Measurements from ENCODE around the gene LAMA2.

The LAMA2 gene

GRCh38 chr6:129280293-129280644 is 397.3 kb downstream of the LAMA2 start:
- H3K36me3 ChIP-seq (ENCODE audit: insufficient read depth, low read length): no peaks in the 10 kb centered on the region
- no peaks in the 10 kb centered on the region for H3K27me3 ChIP-seq (ENCODE audit: control insufficient read depth in 1 of 2, insufficient read depth in 2 of 2, low read length in 2 of 2)
- H3K9me3 ChIP-seq (ENCODE audit: low read length): no peaks in the 10 kb centered on the region
- H3K27ac ChIP-seq (ENCODE audit: low read depth, low read length): no peak overlapping the region
- H3K4me3 ChIP-seq (ENCODE audit: low read depth in 1 of 2, low read length in 2 of 2): no peak overlapping the region
- H3K4me1 ChIP-seq (ENCODE audit: insufficient read depth, low read length): no peaks in the 10 kb centered on the region
- no peak overlapping the region for H3K9ac ChIP-seq (ENCODE audit: low read length)

- H3K4me1 ChIP-seq (ENCODE audit: insufficient read depth, low read length): no peaks in the 10 kb centered on the region
- H3K9me3 ChIP-seq (ENCODE audit: low read length): no peaks in the 10 kb centered on the region
- H3K9ac ChIP-seq (ENCODE audit: low read length): no peak overlapping the region
- H3K36me3 ChIP-seq (ENCODE audit: insufficient read depth, low read length): no peaks in the 10 kb centered on the region
- H3K27ac ChIP-seq (ENCODE audit: low read depth, low read length): no peak overlapping the region
- H3K4me3 ChIP-seq (ENCODE audit: low read depth in 1 of 2, low read length in 2 of 2): no peak overlapping the region
- no peaks in the 10 kb centered on the region for H3K27me3 ChIP-seq (ENCODE audit: control insufficient read depth in 1 of 2, insufficient read depth in 2 of 2, low read length in 2 of 2)
Observed at GRCh38 chr6:129280749-129281148, 397.8 kb downstream of the LAMA2 start.

- Histone ChIP-seq H3K9me3 (ENCODE audit: low read length) (no peaks in the 10 kb centered on the region), H3K27ac (ENCODE audit: low read depth, low read length) (no peak overlapping the region), H3K4me3 (ENCODE audit: low read depth in 1 of 2, low read length in 2 of 2) (no peak overlapping the region), H3K9ac (ENCODE audit: low read length) (no peak overlapping the region), H3K27me3 (ENCODE audit: control insufficient read depth in 1 of 2, insufficient read depth in 2 of 2, low read length in 2 of 2) (no peaks in the 10 kb centered on the region), H3K36me3 (ENCODE audit: insufficient read depth, low read length) (no peaks in the 10 kb centered on the region), H3K4me1 (ENCODE audit: insufficient read depth, low read length) (no peaks in the 10 kb centered on the region)
Observed at GRCh38 chr6:129281168-129281796, 398.3 kb downstream of the LAMA2 start.

GRCh38 chr6:129282019-129282418 is 399.1 kb downstream of the LAMA2 start:
- Histone ChIP-seq H3K36me3 (ENCODE audit: insufficient read depth, low read length) (no peaks in the 10 kb centered on the region), H3K27ac (ENCODE audit: low read depth, low read length) (no peak overlapping the region)

GRCh38 chr6:129284225-129284624 is 401.3 kb downstream of the LAMA2 start:
- H3K4me1 ChIP-seq (ENCODE audit: insufficient read depth, low read length): no peaks in the 10 kb centered on the region
- H3K4me3 ChIP-seq (ENCODE audit: low read depth in 1 of 2, low read length in 2 of 2): no peak overlapping the region
- H3K27ac ChIP-seq (ENCODE audit: low read depth, low read length): no peak overlapping the region
- no peaks in the 10 kb centered on the region for H3K9me3 ChIP-seq (ENCODE audit: low read length)
- H3K9ac ChIP-seq (ENCODE audit: low read length): no peak overlapping the region
- H3K27me3 ChIP-seq (ENCODE audit: control insufficient read depth in 1 of 2, insufficient read depth in 2 of 2, low read length in 2 of 2): no peaks in the 10 kb centered on the region
- no peaks in the 10 kb centered on the region for H3K36me3 ChIP-seq (ENCODE audit: insufficient read depth, low read length)

More at GRCh38 chr6:129282019-129282418, 399.1 kb downstream of the LAMA2 start:
- Histone ChIP-seq H3K4me3 (ENCODE audit: low read depth in 1 of 2, low read length in 2 of 2) (no peak overlapping the region), H3K27me3 (ENCODE audit: control insufficient read depth in 1 of 2, insufficient read depth in 2 of 2, low read length in 2 of 2) (no peaks in the 10 kb centered on the region), H3K9me3 (ENCODE audit: low read length) (no peaks in the 10 kb centered on the region), H3K9ac (ENCODE audit: low read length) (no peak overlapping the region), H3K4me1 (ENCODE audit: insufficient read depth, low read length) (no peaks in the 10 kb centered on the region)

- no peaks in the 10 kb centered on the region for H3K36me3 ChIP-seq (ENCODE audit: insufficient read depth, low read length)
- no peak overlapping the region for H3K9ac ChIP-seq (ENCODE audit: low read length)
- no peaks in the 10 kb centered on the region for H3K27me3 ChIP-seq (ENCODE audit: control insufficient read depth in 1 of 2, insufficient read depth in 2 of 2, low read length in 2 of 2)
- no peaks in the 10 kb centered on the region for H3K4me1 ChIP-seq (ENCODE audit: insufficient read depth, low read length)
- H3K9me3 ChIP-seq (ENCODE audit: low read length): no peaks in the 10 kb centered on the region
- no peak overlapping the region for H3K4me3 ChIP-seq (ENCODE audit: low read depth in 1 of 2, low read length in 2 of 2)
- no peak overlapping the region for H3K27ac ChIP-seq (ENCODE audit: low read depth, low read length)
Observed at GRCh38 chr6:129287231-129288177, 404.6 kb downstream of the LAMA2 start.

- Histone ChIP-seq H3K9ac (ENCODE audit: low read length) (no peak overlapping the region), H3K9me3 (ENCODE audit: low read length) (no peaks in the 10 kb centered on the region), H3K4me1 (ENCODE audit: insufficient read depth, low read length) (no peaks in the 10 kb centered on the region), H3K4me3 (ENCODE audit: low read depth in 1 of 2, low read length in 2 of 2) (no peak overlapping the region), H3K27ac (ENCODE audit: low read depth, low read length) (no peak overlapping the region), H3K27me3 (ENCODE audit: control insufficient read depth in 1 of 2, insufficient read depth in 2 of 2, low read length in 2 of 2) (no peaks in the 10 kb centered on the region), H3K36me3 (ENCODE audit: insufficient read depth, low read length) (no peaks in the 10 kb centered on the region)
Observed at GRCh38 chr6:129289442-129289841, 406.5 kb downstream of the LAMA2 start.

GRCh38 chr6:129292836-129293235 is 409.9 kb downstream of the LAMA2 start:
- Histone ChIP-seq H3K36me3 (ENCODE audit: insufficient read depth, low read length) (peaks cover 3% of the 10 kb centered on the region), H3K27ac (ENCODE audit: low read depth, low read length) (no peak overlapping the region)

GRCh38 chr6:129297592-129297991 is 414.7 kb downstream of the LAMA2 start:
- Histone ChIP-seq H3K4me3 (ENCODE audit: low read depth in 1 of 2, low read length in 2 of 2) (no peak overlapping the region), H3K9me3 (ENCODE audit: low read length) (no peaks in the 10 kb centered on the region), H3K27me3 (ENCODE audit: control insufficient read depth in 1 of 2, insufficient read depth in 2 of 2, low read length in 2 of 2) (no peaks in the 10 kb centered on the region), H3K4me1 (ENCODE audit: insufficient read depth, low read length) (no peaks in the 10 kb centered on the region), H3K9ac (ENCODE audit: low read length) (no peak overlapping the region), H3K36me3 (ENCODE audit: insufficient read depth, low read length) (peaks cover 6% of the 10 kb centered on the region), H3K27ac (ENCODE audit: low read depth, low read length) (no peak overlapping the region)

More at GRCh38 chr6:129292836-129293235, 409.9 kb downstream of the LAMA2 start:
- Histone ChIP-seq H3K4me3 (ENCODE audit: low read depth in 1 of 2, low read length in 2 of 2) (no peak overlapping the region), H3K4me1 (ENCODE audit: insufficient read depth, low read length) (no peaks in the 10 kb centered on the region), H3K27me3 (ENCODE audit: control insufficient read depth in 1 of 2, insufficient read depth in 2 of 2, low read length in 2 of 2) (no peaks in the 10 kb centered on the region), H3K9me3 (ENCODE audit: low read length) (no peaks in the 10 kb centered on the region), H3K9ac (ENCODE audit: low read length) (no peak overlapping the region)

GRCh38 chr6:129302671-129303070 is 419.7 kb downstream of the LAMA2 start:
- H3K4me3 ChIP-seq (ENCODE audit: low read depth in 1 of 2, low read length in 2 of 2): no peak overlapping the region
- peaks cover 4% of the 10 kb centered on the region for H3K36me3 ChIP-seq (ENCODE audit: insufficient read depth, low read length)
- no peak overlapping the region for H3K9ac ChIP-seq (ENCODE audit: low read length)
- no peak overlapping the region for H3K27ac ChIP-seq (ENCODE audit: low read depth, low read length)
- H3K27me3 ChIP-seq (ENCODE audit: control insufficient read depth in 1 of 2, insufficient read depth in 2 of 2, low read length in 2 of 2): no peaks in the 10 kb centered on the region
- H3K4me1 ChIP-seq (ENCODE audit: insufficient read depth, low read length): no peaks in the 10 kb centered on the region
- H3K9me3 ChIP-seq (ENCODE audit: low read length): no peaks in the 10 kb centered on the region

- H3K36me3 ChIP-seq (ENCODE audit: insufficient read depth, low read length): no peaks in the 10 kb centered on the region
- H3K27ac ChIP-seq (ENCODE audit: low read depth, low read length): no peak overlapping the region
Observed at GRCh38 chr6:129306826-129307225, 423.9 kb downstream of the LAMA2 start.

More at GRCh38 chr6:129306826-129307225, 423.9 kb downstream of the LAMA2 start:
- no peaks in the 10 kb centered on the region for H3K9me3 ChIP-seq (ENCODE audit: low read length)
- H3K4me3 ChIP-seq (ENCODE audit: low read depth in 1 of 2, low read length in 2 of 2): no peak overlapping the region
- H3K27me3 ChIP-seq (ENCODE audit: control insufficient read depth in 1 of 2, insufficient read depth in 2 of 2, low read length in 2 of 2): no peaks in the 10 kb centered on the region
- H3K9ac ChIP-seq (ENCODE audit: low read length): no peak overlapping the region
- H3K4me1 ChIP-seq (ENCODE audit: insufficient read depth, low read length): no peaks in the 10 kb centered on the region

Measured in muscle layer of colon (tissue), 2 donors.